GM23338 (cell line): ENCODE measurements around the gene GYS2. TPM values are rescaled to one million over a fixed set of nuclear protein-coding genes. Genes with fewer than 3 reads are reported as not detected.

Experiments used
- ATAC-seq: fragments of 200-7000 bp; cut with Tn5 transposase; 3 replicates; pipeline ENCODE4 v1.9.1; 2020
- DNase-seq: peaks from one replicate; pipeline ENCODE4 v3.0.0-alpha.2; 2015; ENCODE audit warnings: low spot score
- H2AFZ ChIP-seq: fragments of 200-600 bp; sonication (generic); 2 replicates; pipeline ENCODE4 v1.8.0; 2016; ENCODE audit warnings: antibody characterized with exemption, mild to moderate bottlenecking, moderate library complexity
- H3F3A ChIP-seq: fragments of 200-600 bp; sonication (generic); replicated peaks from 2 replicates; pipeline ENCODE4 v1.8.0; 2017; ENCODE audit warnings: antibody characterized with exemption, mixed run types, low read depth
- H3K27ac ChIP-seq: fragments of 200-600 bp; sonication (generic); 2 replicates; pipeline ENCODE4 v1.6.1; 2016; ENCODE audit warnings: low read depth
- H3K27me3 ChIP-seq: fragments of 200-600 bp; sonication (generic); 2 replicates; pipeline ENCODE4 v1.8.0; 2016; ENCODE audit warnings: mild to moderate bottlenecking, mixed run types, moderate library complexity; ENCODE audit not compliant: insufficient read depth
- H3K36me3 ChIP-seq: fragments of 200-600 bp; sonication (generic); 2 replicates; pipeline ENCODE4 v1.8.0; 2016; ENCODE audit warnings: mild to moderate bottlenecking; ENCODE audit not compliant: insufficient read depth
- H3K4me1 ChIP-seq: fragments of 200-600 bp; sonication (generic); 2 replicates; pipeline ENCODE4 v1.8.0; 2016; ENCODE audit warnings: mild to moderate bottlenecking, moderate library complexity; ENCODE audit not compliant: insufficient read depth
- H3K4me2 ChIP-seq: fragments of 200-600 bp; sonication (generic); 2 replicates; pipeline ENCODE4 v1.7.1; 2017; ENCODE audit warnings: mixed run types
- H3K4me3 ChIP-seq: fragments of 200-600 bp; sonication (generic); 2 replicates; pipeline ENCODE4 v1.6.1; 2016; ENCODE audit warnings: mixed run types
- H3K79me2 ChIP-seq: fragments of 200-600 bp; sonication (generic); replicated peaks from 2 replicates; pipeline ENCODE4 v1.8.0; 2017; ENCODE audit warnings: mild to moderate bottlenecking; ENCODE audit not compliant: insufficient read depth
- H3K9me2 ChIP-seq: fragments of 200-600 bp; sonication (generic); 2 replicates; pipeline ENCODE4 v1.8.0; 2017; ENCODE audit not compliant: insufficient read depth
- H4K20me1 ChIP-seq: fragments of 200-600 bp; sonication (generic); replicated peaks from 2 replicates; pipeline ENCODE4 v1.8.0; 2017; ENCODE audit warnings: mild to moderate bottlenecking; ENCODE audit not compliant: insufficient read depth
- H3K27ac Mint-ChIP-seq: 2 replicates; pipeline ENCODE4 v1.8.0; 2020; ENCODE audit warnings: inconsistent platforms, mild to moderate bottlenecking, moderate library complexity, mixed read lengths
- H3K27me3 Mint-ChIP-seq: 3 replicates; pipeline ENCODE4 v1.8.0; 2022; ENCODE audit warnings: low read depth, mild to moderate bottlenecking, moderate library complexity, mixed read lengths, inconsistent platforms; ENCODE audit not compliant: insufficient read depth, poor library complexity
- H3K36me3 Mint-ChIP-seq: 3 replicates; pipeline ENCODE4 v1.8.0; 2021; ENCODE audit warnings: low read depth, mild to moderate bottlenecking, inconsistent platforms, moderate library complexity, mixed read lengths
- H3K4me1 Mint-ChIP-seq: 3 replicates; pipeline ENCODE4 v1.8.0; 2020; ENCODE audit warnings: mild to moderate bottlenecking, inconsistent platforms, mixed read lengths
- H3K4me3 Mint-ChIP-seq: 3 replicates; pipeline ENCODE4 v1.8.0; 2021; ENCODE audit warnings: moderate library complexity, mild to moderate bottlenecking, inconsistent platforms, mixed read lengths
- H3K9me3 Mint-ChIP-seq: 3 replicates; pipeline ENCODE4 v1.8.0; 2020; ENCODE audit warnings: moderate library complexity, mild to moderate bottlenecking, inconsistent platforms, mixed read lengths
- CREB1 ChIP-seq: fragments of 250-450 bp; sonication (Bioruptor Pico); IDR thresholded peaks from 2 replicates; pipeline ENCODE4 v1.5.0; 2020; ENCODE audit warnings: low read depth, mild to moderate bottlenecking, moderate library complexity
- ETS1 ChIP-seq: IDR thresholded peaks from 2 replicates; pipeline ENCODE4 v1.6.1; 2016; ENCODE audit warnings: antibody characterized with exemption
- EZH2phosphoT487 ChIP-seq: fragments of 200-600 bp; sonication (generic); IDR thresholded peaks from one replicate; pipeline ENCODE4 v1.8.1; 2018; ENCODE audit warnings: antibody characterized with exemption; ENCODE audit not compliant: unreplicated experiment
- JUNB ChIP-seq: IDR thresholded peaks from one replicate; pipeline ENCODE4 v1.6.1; 2016; ENCODE audit warnings: antibody characterized with exemption; ENCODE audit not compliant: unreplicated experiment
- NANOG ChIP-seq: IDR thresholded peaks from 2 replicates; pipeline ENCODE4 v1.6.1; 2016; ENCODE audit warnings: antibody characterized with exemption, borderline replicate concordance
- POLR2AphosphoS5 ChIP-seq: IDR thresholded peaks from 2 replicates; pipeline ENCODE4 v1.6.1; 2016; ENCODE audit warnings: antibody characterized with exemption, low read depth
- STAT1 ChIP-seq: IDR thresholded peaks from one replicate; pipeline ENCODE4 v1.6.1; 2016; ENCODE audit warnings: antibody characterized with exemption; ENCODE audit not compliant: unreplicated experiment
- ZNF114 ChIP-seq: fragments of 250-450 bp; sonication (Bioruptor Pico); IDR thresholded peaks from 2 replicates; pipeline ENCODE4 v1.5.0; 2020; ENCODE audit warnings: mild to moderate bottlenecking, moderate library complexity
- ZNF331 ChIP-seq: fragments of 250-450 bp; sonication (Bioruptor Pico); IDR thresholded peaks from 2 replicates; pipeline ENCODE4 v1.5.0; 2020; ENCODE audit warnings: low read depth, mild to moderate bottlenecking, moderate library complexity
- ZNF462 ChIP-seq: fragments of 250-450 bp; sonication (Bioruptor Pico); IDR thresholded peaks from 2 replicates; pipeline ENCODE4 v1.5.0; 2020; ENCODE audit warnings: mild to moderate bottlenecking, moderate library complexity
- long read RNA-seq: library from polyadenylated mRNA; unstranded; transcript quantifications from one replicate; pipeline ENCODE4 v2.0.0, GENCODE V29; 2020; ENCODE audit not compliant: unreplicated experiment
- polyA plus RNA-seq: library from polyadenylated mRNA; unstranded; fragments of >200 nt; fragmentation: Nextera tagmentation; extraction: Ambion mirVana; gene quantifications from 2 replicates; pipeline ENCODE4 v1.2.1, GENCODE V29; 2016
- total RNA-seq: library from RNA; depleted of rRNA; stranded (reverse); fragments of >200 nt; shearing (Covaris generic); gene quantifications from 2 replicates; pipeline ENCODE4 v1.2.3, GENCODE V29; 2014; rRNA removed
- TF ChIP-seq, protein P1 (sequence below): IDR thresholded peaks from one replicate; pipeline ENCODE4 v1.6.1; 2018; ENCODE audit warnings: antibody characterized with exemption; ENCODE audit not compliant: unreplicated experiment

Gene GYS2
- not detected in 2 replicates for total RNA-seq
- not detected in 2 replicates for polyA plus RNA-seq
- long read RNA-seq, result 0 reads

- Mint-ChIP-seq H3K9me3 (no peaks in the 10 kb centered on the region), H3K4me1 (peaks cover 5% of the 10 kb centered on the region; the same call in 2 of the 3 replicates), H3K27me3 (no peaks in the 10 kb centered on the region), H3K36me3 (no peaks in the 10 kb centered on the region), H3K27ac (no peak within 1 kb of the TSS), H3K4me3 (no peak within 1 kb of the TSS)
- no peak for TF ChIP-seq ZNF462 (CRISPR knock-in tag)
- no peak for TF ChIP-seq ZNF331 (CRISPR knock-in tag)
- TF ChIP-seq, protein P1, sequence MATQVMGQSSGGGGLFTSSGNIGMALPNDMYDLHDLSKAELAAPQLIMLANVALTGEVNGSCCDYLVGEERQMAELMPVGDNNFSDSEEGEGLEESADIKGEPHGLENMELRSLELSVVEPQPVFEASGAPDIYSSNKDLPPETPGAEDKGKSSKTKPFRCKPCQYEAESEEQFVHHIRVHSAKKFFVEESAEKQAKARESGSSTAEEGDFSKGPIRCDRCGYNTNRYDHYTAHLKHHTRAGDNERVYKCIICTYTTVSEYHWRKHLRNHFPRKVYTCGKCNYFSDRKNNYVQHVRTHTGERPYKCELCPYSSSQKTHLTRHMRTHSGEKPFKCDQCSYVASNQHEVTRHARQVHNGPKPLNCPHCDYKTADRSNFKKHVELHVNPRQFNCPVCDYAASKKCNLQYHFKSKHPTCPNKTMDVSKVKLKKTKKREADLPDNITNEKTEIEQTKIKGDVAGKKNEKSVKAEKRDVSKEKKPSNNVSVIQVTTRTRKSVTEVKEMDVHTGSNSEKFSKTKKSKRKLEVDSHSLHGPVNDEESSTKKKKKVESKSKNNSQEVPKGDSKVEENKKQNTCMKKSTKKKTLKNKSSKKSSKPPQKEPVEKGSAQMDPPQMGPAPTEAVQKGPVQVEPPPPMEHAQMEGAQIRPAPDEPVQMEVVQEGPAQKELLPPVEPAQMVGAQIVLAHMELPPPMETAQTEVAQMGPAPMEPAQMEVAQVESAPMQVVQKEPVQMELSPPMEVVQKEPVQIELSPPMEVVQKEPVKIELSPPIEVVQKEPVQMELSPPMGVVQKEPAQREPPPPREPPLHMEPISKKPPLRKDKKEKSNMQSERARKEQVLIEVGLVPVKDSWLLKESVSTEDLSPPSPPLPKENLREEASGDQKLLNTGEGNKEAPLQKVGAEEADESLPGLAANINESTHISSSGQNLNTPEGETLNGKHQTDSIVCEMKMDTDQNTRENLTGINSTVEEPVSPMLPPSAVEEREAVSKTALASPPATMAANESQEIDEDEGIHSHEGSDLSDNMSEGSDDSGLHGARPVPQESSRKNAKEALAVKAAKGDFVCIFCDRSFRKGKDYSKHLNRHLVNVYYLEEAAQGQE, result no peak
- TF ChIP-seq EZH2phosphoT487, result no peak
- TF ChIP-seq STAT1, result no peak
- no peak for TF ChIP-seq CREB1 (CRISPR knock-in tag)
- no peak for TF ChIP-seq NANOG
- no peak for TF ChIP-seq POLR2AphosphoS5
- no peak for TF ChIP-seq ETS1
- TF ChIP-seq JUNB, result no peak
- no peak for TF ChIP-seq ZNF114 (CRISPR knock-in tag)
- Histone ChIP-seq H2AFZ (no peak within 1 kb of the TSS), H3K79me2 (no peaks in the 10 kb centered on the region), H3F3A (no peaks in the 10 kb centered on the region), H3K4me3 (no peak within 1 kb of the TSS), H3K36me3 (no peaks in the 10 kb centered on the region), H3K27ac (no peak within 1 kb of the TSS), H3K4me2 (no peak within 1 kb of the TSS), H3K4me1 (no peaks in the 10 kb centered on the region), H3K9me2 (no peaks in the 10 kb centered on the region), H4K20me1 (no peaks in the 10 kb centered on the region), H3K27me3 (no peaks in the 10 kb centered on the region)
- peak; percentile 69 for ATAC-seq
- peak; percentile 42 for DNase-seq
These were observed at the start of gene GYS2 for GRCh38 chr12:21604245-21605101. Gene GYS2 (minus strand): TSS chr12:21604847. CDS start chr12:21604592, 255 bp downstream.
